Tibial nerve (tissue), 4 donors: ENCODE measurements around the gene IRF3. TPM values are rescaled to one million over a fixed set of nuclear protein-coding genes. Genes with fewer than 3 reads are reported as not detected.

Experiments used
- DNase-seq, 2 donors: peaks; one replicate each; pipeline ENCODE4 v3.0.0-alpha.2; 2019; ENCODE audit warnings: low spot score in 2 of 2
- H3K27ac ChIP-seq, 4 donors: fragments of 200-600 bp; sonication (generic) in 3 of 4; one replicate each; pipeline ENCODE4 v1.5.1; 2017 to 2019; ENCODE audit warnings: mild to moderate bottlenecking in 1 of 4
- H3K27me3 ChIP-seq, 2 donors: fragments of 200-600 bp; sonication (generic) in 1 of 2; one replicate each; pipeline versions ENCODE4 v1.5.1 to v1.6.0; 2017 to 2019
- H3K36me3 ChIP-seq, 3 donors: fragments of 200-600 bp; sonication (generic); one replicate each; pipeline ENCODE4 v1.5.1; 2018 to 2019
- H3K4me1 ChIP-seq, 4 donors: fragments of 200-600 bp; sonication (generic) in 3 of 4; one replicate each; pipeline ENCODE4 v1.5.1; 2017 to 2019
- H3K4me3 ChIP-seq, 4 donors: fragments of 200-600 bp; sonication (generic) in 3 of 4; one replicate each; pipeline ENCODE4 v1.5.1; 2017 to 2019; ENCODE audit warnings: mild to moderate bottlenecking in 1 of 4, moderate library complexity in 1 of 4
- H3K9me3 ChIP-seq, 4 donors: fragments of 200-600 bp; sonication (generic) in 3 of 4; one replicate each; pipeline ENCODE4 v1.5.1; 2017 to 2019
- EP300 ChIP-seq, 2 donors: sonication (generic); formaldehyde crosslinking; IDR thresholded peaks; one replicate each; pipeline ENCODE4 v1.6.1; 2017; ENCODE audit warnings: antibody characterized with exemption in 2 of 2, mild to moderate bottlenecking in 1 of 2
- POLR2A ChIP-seq, 2 donors: fragments of 450-650 bp; IDR thresholded peaks; one replicate each; pipeline ENCODE4 v1.6.1; 2017; ENCODE audit warnings: antibody characterized with exemption in 2 of 2, mild to moderate bottlenecking in 2 of 2, moderate library complexity in 2 of 2
- WGBS, 2 donors: methylation state at CpG; one replicate each; pipeline ENCODE4 v1.1.5; 2018; 5-methylcytosine and 5-hydroxymethylcytosine counted together
- total RNA-seq, 4 donors: library from RNA; depleted of rRNA; stranded (reverse); fragments of >200 nt; gene quantifications; one replicate each; pipeline ENCODE4 v1.1.0, GENCODE V29; 2016
- TF ChIP-seq, protein P1 (sequence below), 5 experiments: fragments of 200-600 bp in 3 of 5; fragments of 450-650 bp in 2 of 5; sonication (generic) in 3 of 5; IDR thresholded peaks; one replicate each; pipeline ENCODE4 v1.5.1; 2016 to 2019; ENCODE audit warnings: antibody characterized with exemption in 5 of 5, mild to moderate bottlenecking in 3 of 5, moderate library complexity in 2 of 5

Gene IRF3
- total RNA-seq, 4 donors from 2014 or later = 41.4 to 85.2 (median 72.4) TPM

DNA sequence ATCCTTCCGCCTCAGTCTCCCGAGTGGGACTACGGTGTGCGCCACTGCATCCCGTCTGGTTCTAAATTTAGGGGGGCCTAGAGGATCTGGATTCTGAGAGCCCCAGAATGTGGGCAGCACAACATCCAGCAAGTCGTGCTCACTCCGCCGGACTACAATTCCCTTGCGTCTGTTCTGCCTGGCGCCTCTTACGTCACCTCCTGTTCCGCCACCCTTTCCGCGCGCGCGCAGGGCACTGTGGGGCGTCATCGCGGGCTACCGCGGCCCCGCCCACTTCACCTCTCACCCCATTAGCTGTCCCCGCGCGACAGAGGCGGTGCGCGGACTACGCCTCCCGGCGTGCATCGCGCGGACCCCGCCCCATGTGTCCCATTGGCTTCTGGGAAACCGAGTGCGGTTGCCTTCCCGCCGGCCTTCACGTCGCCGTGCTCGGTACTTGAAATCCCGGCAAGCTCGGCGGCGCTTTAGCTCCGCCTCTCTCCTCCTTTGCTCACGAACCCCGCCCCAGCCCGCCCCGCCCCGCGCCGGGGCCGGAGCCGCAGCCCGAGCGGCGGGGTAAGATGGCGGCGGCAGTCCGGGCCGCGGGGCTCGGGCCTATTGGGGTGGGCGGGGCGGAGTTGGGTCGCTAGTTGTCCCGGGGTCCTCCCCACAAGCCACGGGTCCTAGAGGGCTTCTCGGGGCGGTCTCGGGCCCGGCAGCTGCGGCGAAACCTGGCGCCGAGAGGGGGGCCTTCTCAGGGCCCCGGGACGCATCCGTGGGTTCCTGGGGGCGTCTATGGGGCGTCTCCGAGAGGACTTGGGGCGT lies 23.8 kb downstream of the IRF3 start, which contains the start of gene SCAF1:
TSS of gene SCAF1 (plus strand) at position 522 of the 804 bp plus-strand sequence. CDS start 2,818 bp downstream, outside the sequence.
- peaks cover 0 to 21% (median 7%) of the 10 kb centered on the region in 3 donors for H3K36me3 ChIP-seq
- H3K4me3 ChIP-seq = peak within 1 kb of the TSS; percentile 70 to 98 (median 84)
- peaks cover 0 to 69% (median 33%) of the 10 kb centered on the region in 4 donors for H3K4me1 ChIP-seq
- H3K9me3 ChIP-seq = no peaks in the 10 kb centered on the region
- peak; percentile 97 to 98 for DNase-seq
- 0 to 1% methylated on average over 49 to 73 of the region's 87 CpGs for WGBS, 2 donors
- no peaks in the 10 kb centered on the region for H3K27me3 ChIP-seq
- H3K27ac ChIP-seq = peak within 1 kb of the TSS; percentile 95 to 100 (median 98)
- TF ChIP-seq POLR2A (IDR thresholded peaks at IDR 0.05) (peak; percentile 97 to 99), EP300 (IDR thresholded peaks at IDR 0.05) (peak; percentile 98 to 100)
- TF ChIP-seq, protein P1, sequence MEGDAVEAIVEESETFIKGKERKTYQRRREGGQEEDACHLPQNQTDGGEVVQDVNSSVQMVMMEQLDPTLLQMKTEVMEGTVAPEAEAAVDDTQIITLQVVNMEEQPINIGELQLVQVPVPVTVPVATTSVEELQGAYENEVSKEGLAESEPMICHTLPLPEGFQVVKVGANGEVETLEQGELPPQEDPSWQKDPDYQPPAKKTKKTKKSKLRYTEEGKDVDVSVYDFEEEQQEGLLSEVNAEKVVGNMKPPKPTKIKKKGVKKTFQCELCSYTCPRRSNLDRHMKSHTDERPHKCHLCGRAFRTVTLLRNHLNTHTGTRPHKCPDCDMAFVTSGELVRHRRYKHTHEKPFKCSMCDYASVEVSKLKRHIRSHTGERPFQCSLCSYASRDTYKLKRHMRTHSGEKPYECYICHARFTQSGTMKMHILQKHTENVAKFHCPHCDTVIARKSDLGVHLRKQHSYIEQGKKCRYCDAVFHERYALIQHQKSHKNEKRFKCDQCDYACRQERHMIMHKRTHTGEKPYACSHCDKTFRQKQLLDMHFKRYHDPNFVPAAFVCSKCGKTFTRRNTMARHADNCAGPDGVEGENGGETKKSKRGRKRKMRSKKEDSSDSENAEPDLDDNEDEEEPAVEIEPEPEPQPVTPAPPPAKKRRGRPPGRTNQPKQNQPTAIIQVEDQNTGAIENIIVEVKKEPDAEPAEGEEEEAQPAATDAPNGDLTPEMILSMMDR (IDR thresholded peaks at IDR 0.05) = peak in 1 of 5 experiments; percentile 33

- Histone ChIP-seq H3K27ac (peak within 1 kb of the TSS; percentile 95 to 100 (median 99)), H3K9me3 (no peaks in the 10 kb centered on the region), H3K27me3 (no peaks in the 10 kb centered on the region), H3K4me1 (peaks cover 0 to 75% (median 34%) of the 10 kb centered on the region in 4 donors), H3K36me3 (peaks cover 0 to 21% (median 0%) of the 10 kb centered on the region in 3 donors), H3K4me3 (peak within 1 kb of the TSS; percentile 56 to 98 (median 67))
- TF ChIP-seq, protein P1 (IDR thresholded peaks at IDR 0.05) = peak in 1 of 5 experiments; percentile 28
- peak; percentile 68 to 88 for TF ChIP-seq POLR2A (IDR thresholded peaks at IDR 0.05)
- TF ChIP-seq EP300 (IDR thresholded peaks at IDR 0.05) = peak; percentile 94 to 98
- WGBS, 2 donors = 1% methylated on average over 48 to 49 of the region's 51 CpGs
- peak; percentile 99 for DNase-seq
Observed at GRCh38 chr19:49640113-49640898, 25.4 kb downstream of the IRF3 start, which contains the start of gene RRAS. RRAS (minus strand) TSS chr19:49640143; CDS start chr19:49640098, 45 bp downstream.

DNA sequence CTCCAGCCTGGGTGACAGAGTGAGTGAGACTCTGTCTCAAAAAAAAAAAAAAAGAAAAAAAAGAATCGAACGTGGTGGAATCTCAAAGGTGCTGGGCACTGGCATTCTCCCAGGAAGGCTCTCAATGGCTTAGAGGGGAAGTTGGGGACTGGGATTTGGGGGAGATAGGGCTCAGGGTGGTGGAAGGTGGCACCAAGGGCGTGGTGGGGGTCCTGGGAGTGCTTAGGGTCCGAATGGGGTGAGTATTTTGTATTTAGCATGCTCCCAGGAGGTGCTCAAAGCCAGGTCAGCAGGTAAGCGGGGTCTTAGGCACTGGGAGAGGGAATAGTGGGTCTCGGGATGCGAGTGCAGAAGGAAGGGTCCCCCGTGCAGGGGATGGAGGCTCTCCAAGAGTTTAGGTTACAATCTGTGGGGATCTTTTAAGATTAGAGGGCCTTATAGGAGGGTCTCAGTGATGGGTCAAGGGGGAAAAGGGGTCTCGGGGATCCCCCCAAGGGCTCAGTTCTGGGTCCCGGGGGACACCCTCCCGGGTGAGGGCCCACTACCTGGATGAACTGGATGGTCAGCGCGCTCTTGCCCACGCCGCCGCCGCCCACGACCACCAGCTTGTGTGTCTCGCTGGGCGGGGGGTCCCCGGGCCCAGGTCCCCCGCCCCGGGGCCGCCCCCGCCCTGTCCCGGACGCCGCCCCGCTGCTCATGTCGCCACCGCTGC lies 26.1 kb downstream of the IRF3 start:
- Histone ChIP-seq H3K4me1 (peaks cover 0 to 70% (median 34%) of the 10 kb centered on the region in 4 donors), H3K27ac (peak overlapping the region; percentile 95 to 100 (median 99)), H3K9me3 (no peaks in the 10 kb centered on the region), H3K36me3 (peaks cover 0 to 24% (median 0%) of the 10 kb centered on the region in 3 donors), H3K27me3 (no peaks in the 10 kb centered on the region), H3K4me3 (peak overlapping the region; percentile 56 to 98 (median 61))
- TF ChIP-seq, protein P1 (IDR thresholded peaks at IDR 0.05) = no peak
- TF ChIP-seq EP300 (IDR thresholded peaks at IDR 0.05) = no peak
- TF ChIP-seq POLR2A (IDR thresholded peaks at IDR 0.05) = peak; percentile 31 to 36
- WGBS, 2 donors = 3 to 4% methylated on average over 21 to 24 of the region's 31 CpGs
- peak in 1 of 2 donors; percentile 20 for DNase-seq

GRCh38 chr19:49637821-49638738 lies 27.6 kb downstream of the IRF3 start:
- DNase-seq = peak; percentile 86 to 87
- 4 to 8% methylated on average over 19 of the region's 19 CpGs for WGBS, 2 donors
- H3K27ac ChIP-seq = peak overlapping the region; percentile 95 to 100 (median 99)
- TF ChIP-seq, protein P1 (IDR thresholded peaks at IDR 0.05) = no peak
- peak; percentile 48 to 78 for TF ChIP-seq EP300 (IDR thresholded peaks at IDR 0.05)
- TF ChIP-seq POLR2A (IDR thresholded peaks at IDR 0.05) = no peak
- H3K27me3 ChIP-seq = no peaks in the 10 kb centered on the region
- no peaks in the 10 kb centered on the region for H3K9me3 ChIP-seq
- peaks cover 0 to 55% (median 28%) of the 10 kb centered on the region in 4 donors for H3K4me1 ChIP-seq
- peak overlapping the region; percentile 56 to 98 (median 61) for H3K4me3 ChIP-seq
- H3K36me3 ChIP-seq = peaks cover 0 to 24% (median 0%) of the 10 kb centered on the region in 3 donors
